Measurements from ENCODE around the gene CLNS1A. TPM values are rescaled to one million over a fixed set of nuclear protein-coding genes. Genes with fewer than 3 reads are reported as not detected.

CLNS1A gene
- total and polyA plus RNA-seq, 8 donors = 31.1 to 65.8 (median 52.0) TPM

- no peak overlapping the region for H3K4me3 ChIP-seq
- TF ChIP-seq, protein P1, sequence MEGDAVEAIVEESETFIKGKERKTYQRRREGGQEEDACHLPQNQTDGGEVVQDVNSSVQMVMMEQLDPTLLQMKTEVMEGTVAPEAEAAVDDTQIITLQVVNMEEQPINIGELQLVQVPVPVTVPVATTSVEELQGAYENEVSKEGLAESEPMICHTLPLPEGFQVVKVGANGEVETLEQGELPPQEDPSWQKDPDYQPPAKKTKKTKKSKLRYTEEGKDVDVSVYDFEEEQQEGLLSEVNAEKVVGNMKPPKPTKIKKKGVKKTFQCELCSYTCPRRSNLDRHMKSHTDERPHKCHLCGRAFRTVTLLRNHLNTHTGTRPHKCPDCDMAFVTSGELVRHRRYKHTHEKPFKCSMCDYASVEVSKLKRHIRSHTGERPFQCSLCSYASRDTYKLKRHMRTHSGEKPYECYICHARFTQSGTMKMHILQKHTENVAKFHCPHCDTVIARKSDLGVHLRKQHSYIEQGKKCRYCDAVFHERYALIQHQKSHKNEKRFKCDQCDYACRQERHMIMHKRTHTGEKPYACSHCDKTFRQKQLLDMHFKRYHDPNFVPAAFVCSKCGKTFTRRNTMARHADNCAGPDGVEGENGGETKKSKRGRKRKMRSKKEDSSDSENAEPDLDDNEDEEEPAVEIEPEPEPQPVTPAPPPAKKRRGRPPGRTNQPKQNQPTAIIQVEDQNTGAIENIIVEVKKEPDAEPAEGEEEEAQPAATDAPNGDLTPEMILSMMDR (IDR thresholded peaks at IDR 0.05) = no peak
- peaks cover 0 to 18% (median 9%) of the 10 kb centered on the region in 3 donors for H3K4me1 ChIP-seq
- 51 to 57% methylated on average over 4 of the region's 4 CpGs for WGBS, 2 donors
- H3K27me3 ChIP-seq = no peaks in the 10 kb centered on the region
- H3K36me3 ChIP-seq = no peaks in the 10 kb centered on the region
- intact Hi-C loops (cut with DNase I) = no loop called here
- H3K27ac ChIP-seq = no peak overlapping the region
- H3K9me3 ChIP-seq = no peaks in the 10 kb centered on the region
- FAIRE-seq (no peak), DNase-seq (no peak), ATAC-seq (peak; percentile 12 to 66 (median 44))
Observed at GRCh38 chr11:77568306-77568705, 69.3 kb downstream of the CLNS1A start.

Other genes starting within 250 kb of the CLNS1A start
- 10 to 100 TPM; 18.0 to 40.0 (median 22.3) TPM for gene PAK1, start 163.7 kb downstream of the CLNS1A start, total RNA-seq
- gene PAK1, start 163.7 kb downstream of the CLNS1A start, polyA plus RNA-seq = 10 to 100 TPM in 1 of 2 donors, 1 to 10 TPM in 1; 9.0 to 15.1 TPM
- gene AQP11, start 47.8 kb downstream of the CLNS1A start, total RNA-seq = 1 to 10 TPM in 3 of 6 donors, under 1 TPM in 3; 0.41 to 2.3 (median 1.2) TPM
- gene AQP11, start 47.8 kb downstream of the CLNS1A start, polyA plus RNA-seq = under 1 TPM; 0.53 to 0.99 TPM
- gene RSF1, start 182.9 kb upstream of the CLNS1A start, total RNA-seq = 10 to 100 TPM; 17.2 to 34.3 (median 24.3) TPM
- 1 to 10 TPM; 5.6 to 8.4 TPM for gene RSF1, start 182.9 kb upstream of the CLNS1A start, polyA plus RNA-seq
- gene AAMDC, start 183.3 kb upstream of the CLNS1A start, total RNA-seq = 10 to 100 TPM in 5 of 6 donors, 1 to 10 TPM in 1; 9.0 to 17.8 (median 10.9) TPM
- gene AAMDC, start 183.3 kb upstream of the CLNS1A start, polyA plus RNA-seq = 10 to 100 TPM; 26.0 to 43.6 TPM

Data from pancreas (tissue), 10 donors.